Measurements from ENCODE around the gene CPLX3. TPM values are rescaled to one million over a fixed set of nuclear protein-coding genes. Genes with fewer than 3 reads are reported as not detected.

Gene CPLX3
- total and polyA plus RNA-seq, 2 donors (not counting 1 experiment from before 2014, with no cell fraction given) = not detected

- no peak overlapping the region for H3K27ac ChIP-seq (ENCODE audit: insufficient read depth, low read length)
- TF ChIP-seq EZH2 (IDR thresholded peaks at IDR 0.05; ENCODE audit: low read length, missing control alignments) = no peak
- no peak for TF ChIP-seq CTCF (conservative IDR thresholded peaks at IDR 0.05 in 1 of 2, IDR thresholded peaks at IDR 0.05 in 1 of 2; ENCODE audit: low read depth in 1 of 2, low read length in 2 of 2)
- H3K79me2 ChIP-seq (ENCODE audit: control insufficient read depth, insufficient read depth, low read length) = no peaks in the 10 kb centered on the region
- peaks cover 20% of the 10 kb centered on the region for H3K27me3 ChIP-seq (ENCODE audit: control insufficient read depth, insufficient read depth, low read length)
- no peak overlapping the region for H3K4me2 ChIP-seq (ENCODE audit: extremely low read depth, insufficient read depth, low read length)
- no peak overlapping the region for H3K9ac ChIP-seq (ENCODE audit: insufficient read depth, low read length)
- no peaks in the 10 kb centered on the region for H3K4me1 ChIP-seq (ENCODE audit: control insufficient read depth, extremely low read depth, insufficient read depth, low read length)
- DNase-seq (ENCODE audit: low read depth in 2 of 2) = no peak
- H4K20me1 ChIP-seq (ENCODE audit: control insufficient read depth, extremely low read depth, insufficient read depth, low read length) = no peaks in the 10 kb centered on the region
- H3K4me3 ChIP-seq (replicated peaks in 1 of 4; ENCODE audit: control extremely low read depth in 1 of 4, insufficient read depth in 1 of 4, low read depth in 3 of 4, low read length in 4 of 4) = no peak overlapping the region
- H3K9me3 ChIP-seq (ENCODE audit: control insufficient read depth, insufficient read depth, low read depth, low read length) = no peaks in the 10 kb centered on the region
- no peak overlapping the region for H2AFZ ChIP-seq (ENCODE audit: low read length)
- no peaks in the 10 kb centered on the region for H3K36me3 ChIP-seq (ENCODE audit: control insufficient read depth, insufficient read depth, low read length)
Measured at GRCh38 chr15:74822233-74822632, 4.2 kb upstream of the CPLX3 start.

GRCh38 chr15:74823324-74823723 lies 3.1 kb upstream of the CPLX3 start:
- H3K79me2 ChIP-seq (ENCODE audit: control insufficient read depth, insufficient read depth, low read length) = no peaks in the 10 kb centered on the region
- no peak overlapping the region for H2AFZ ChIP-seq (ENCODE audit: low read length)
- H3K4me1 ChIP-seq (ENCODE audit: control insufficient read depth, extremely low read depth, insufficient read depth, low read length) = no peaks in the 10 kb centered on the region
- H3K4me3 ChIP-seq (replicated peaks in 1 of 4; ENCODE audit: control extremely low read depth in 1 of 4, insufficient read depth in 1 of 4, low read depth in 3 of 4, low read length in 4 of 4) = no peak overlapping the region
- no peaks in the 10 kb centered on the region for H4K20me1 ChIP-seq (ENCODE audit: control insufficient read depth, extremely low read depth, insufficient read depth, low read length)
- DNase-seq (ENCODE audit: low read depth in 2 of 2) = no peak
- no peaks in the 10 kb centered on the region for H3K36me3 ChIP-seq (ENCODE audit: control insufficient read depth, insufficient read depth, low read length)
- no peak overlapping the region for H3K4me2 ChIP-seq (ENCODE audit: extremely low read depth, insufficient read depth, low read length)
- TF ChIP-seq CTCF (conservative IDR thresholded peaks at IDR 0.05 in 1 of 2, IDR thresholded peaks at IDR 0.05 in 1 of 2; ENCODE audit: low read depth in 1 of 2, low read length in 2 of 2) (no peak), EZH2 (IDR thresholded peaks at IDR 0.05; ENCODE audit: low read length, missing control alignments) (no peak)
- no peak overlapping the region for H3K9ac ChIP-seq (ENCODE audit: insufficient read depth, low read length)
- H3K27me3 ChIP-seq (ENCODE audit: control insufficient read depth, insufficient read depth, low read length) = peaks cover 27% of the 10 kb centered on the region
- no peaks in the 10 kb centered on the region for H3K9me3 ChIP-seq (ENCODE audit: control insufficient read depth, insufficient read depth, low read depth, low read length)
- no peak overlapping the region for H3K27ac ChIP-seq (ENCODE audit: insufficient read depth, low read length)

GRCh38 chr15:74824976-74825375 lies 1.5 kb upstream of the CPLX3 start:
- no peak for TF ChIP-seq EZH2 (IDR thresholded peaks at IDR 0.05; ENCODE audit: low read length, missing control alignments)
- no peak for TF ChIP-seq CTCF (conservative IDR thresholded peaks at IDR 0.05 in 1 of 2, IDR thresholded peaks at IDR 0.05 in 1 of 2; ENCODE audit: low read depth in 1 of 2, low read length in 2 of 2)
- Histone ChIP-seq H3K27me3 (ENCODE audit: control insufficient read depth, insufficient read depth, low read length) (peaks cover 27% of the 10 kb centered on the region), H3K36me3 (ENCODE audit: control insufficient read depth, insufficient read depth, low read length) (no peaks in the 10 kb centered on the region), H3K9me3 (ENCODE audit: control insufficient read depth, insufficient read depth, low read depth, low read length) (no peaks in the 10 kb centered on the region), H3K9ac (ENCODE audit: insufficient read depth, low read length) (no peak overlapping the region), H3K79me2 (ENCODE audit: control insufficient read depth, insufficient read depth, low read length) (no peaks in the 10 kb centered on the region), H3K4me2 (ENCODE audit: extremely low read depth, insufficient read depth, low read length) (no peak overlapping the region), H3K4me3 (replicated peaks in 1 of 4; ENCODE audit: control extremely low read depth in 1 of 4, insufficient read depth in 1 of 4, low read depth in 3 of 4, low read length in 4 of 4) (no peak overlapping the region), H4K20me1 (ENCODE audit: control insufficient read depth, extremely low read depth, insufficient read depth, low read length) (no peaks in the 10 kb centered on the region), H2AFZ (ENCODE audit: low read length) (no peak overlapping the region), H3K4me1 (ENCODE audit: control insufficient read depth, extremely low read depth, insufficient read depth, low read length) (no peaks in the 10 kb centered on the region), H3K27ac (ENCODE audit: insufficient read depth, low read length) (no peak overlapping the region)
- no peak for DNase-seq (ENCODE audit: low read depth in 2 of 2)

Measured in fibroblast of lung (primary cell).